Gastrocnemius medialis (tissue), 4 donors: ENCODE results near the gene TTC28. TPM values are rescaled to one million over a fixed set of nuclear protein-coding genes. Genes with fewer than 3 reads are reported as not detected.
"Not testable (repeated sequence)": the region's sequence is repeated elsewhere in the genome, so short reads cannot be mapped to it uniquely, and the experiment has no call there.

Experiments used
- ATAC-seq, 2 donors: fragments of 150-250 bp; one replicate each; pipeline ENCODE4 v1.9.1; 2016
- DNase-seq, 2 donors: peaks; one replicate each; pipeline ENCODE4 v3.0.0-alpha.2; 2019
- H3K27ac ChIP-seq, 4 donors: fragments of 200-600 bp; sonication (generic); 1 replicate in 1 of 4; 2 replicates in 3 of 4; pipeline ENCODE4 v1.5.1; 2016 to 2018; ENCODE audit warnings: mild to moderate bottlenecking in 2 of 4, moderate library complexity in 1 of 4
- H3K27me3 ChIP-seq, 3 donors: fragments of 200-600 bp; sonication (generic) in 2 of 3; 1 replicate in 1 of 3; 2 replicates in 2 of 3; pipeline versions ENCODE4 v1.5.1 to v1.6.0; 2016 to 2019; ENCODE audit warnings: mild to moderate bottlenecking in 1 of 3, moderate library complexity in 1 of 3
- H3K36me3 ChIP-seq, 2 donors: fragments of 200-600 bp; sonication (generic) in 1 of 2; one replicate each; pipeline ENCODE4 v1.5.1; 2017 to 2018
- H3K4me1 ChIP-seq, 2 donors: fragments of 200-600 bp; sonication (generic) in 1 of 2; one replicate each; pipeline ENCODE4 v1.5.1; 2016 to 2017; ENCODE audit warnings: mild to moderate bottlenecking in 2 of 2
- H3K4me3 ChIP-seq, 4 donors: fragments of 200-600 bp; sonication (generic) in 3 of 4; 1 replicate in 1 of 4; 2 replicates in 3 of 4; pipeline ENCODE4 v1.5.1; 2016 to 2019; ENCODE audit warnings: mild to moderate bottlenecking in 2 of 4
- H3K9me3 ChIP-seq, 3 donors: fragments of 200-600 bp; sonication (generic) in 2 of 3; 1 replicate in 1 of 3; 2 replicates in 2 of 3; pipeline ENCODE4 v1.5.1; 2016 to 2019
- CTCF ChIP-seq, 5 experiments: fragments of 450-650 bp in 3 of 5; fragments of 200-600 bp in 2 of 5; sonication (generic) in 2 of 5; IDR thresholded peaks in 4 of 5; conservative IDR thresholded peaks in 1 of 5; 1 replicate in 4 of 5; 2 replicates in 1 of 5; pipeline ENCODE4 v1.5.1; 2016 to 2019; ENCODE audit warnings: antibody characterized with exemption in 5 of 5, mild to moderate bottlenecking in 3 of 5, moderate library complexity in 3 of 5
- POLR2A ChIP-seq, 2 donors: fragments of 450-650 bp; IDR thresholded peaks; one replicate each; pipeline ENCODE4 v1.6.1; 2017; ENCODE audit warnings: antibody characterized with exemption in 2 of 2, mild to moderate bottlenecking in 2 of 2, moderate library complexity in 2 of 2
- in situ Hi-C, 4 donors: fragments of 200-750 bp; cut with MboI; loops; one replicate each; pipeline versions ENCODE4 v1.15.0 to v1.8.0; 2017; ENCODE audit warnings: low sequenced_read_pairs in 4 of 4
- intact Hi-C: fragments of 100-400 bp; cut with DNase I; formaldehyde crosslinking; loops from one replicate; pipeline ENCODE4 v1.15.1; 2023; ENCODE audit warnings: low total_unique reads
- total RNA-seq, 4 donors: library from RNA; depleted of rRNA; stranded (reverse); fragments of >200 nt; gene quantifications; one replicate each; pipeline versions ENCODE4 v1.1.0 to v1.2.3, GENCODE V29; 2016

The TTC28 gene
- total RNA-seq, 4 donors from 2014 or later: 6.3 to 18.1 (median 8.4) TPM

GRCh38 chr22:28093711-28094110, 585.9 kb downstream of the TTC28 start:
- H3K36me3 ChIP-seq: peaks cover 0 to 12% of the 10 kb centered on the region in 2 donors
- H3K4me1 ChIP-seq: no peaks in the 10 kb centered on the region
- no peak for ATAC-seq
- no peaks in the 10 kb centered on the region for H3K27me3 ChIP-seq
- TF ChIP-seq CTCF (IDR thresholded peaks at IDR 0.05 in 4 of 5, conservative IDR thresholded peaks at IDR 0.05 in 1 of 5) (no peak), POLR2A (IDR thresholded peaks at IDR 0.05) (no peak)
- no peaks in the 10 kb centered on the region for H3K9me3 ChIP-seq
- intact Hi-C loops (no loop called here), in situ Hi-C loops (no loop called here)
- DNase-seq: no peak
- H3K27ac ChIP-seq: no peak overlapping the region
- H3K4me3 ChIP-seq: no peak overlapping the region

- Histone ChIP-seq H3K4me3 (no peak overlapping the region), H3K4me1 (no peaks in the 10 kb centered on the region), H3K27me3 (no peaks in the 10 kb centered on the region), H3K27ac (no peak overlapping the region), H3K36me3 (no peaks in the 10 kb centered on the region), H3K9me3 (no peaks in the 10 kb centered on the region)
- ATAC-seq (no peak), DNase-seq (no peak)
- intact Hi-C loops: no loop called here
- TF ChIP-seq CTCF (IDR thresholded peaks at IDR 0.05 in 4 of 5, conservative IDR thresholded peaks at IDR 0.05 in 1 of 5) (no peak), POLR2A (IDR thresholded peaks at IDR 0.05) (no peak)
- in situ Hi-C loops: no loop called here
Measured at GRCh38 chr22:28091486-28091885, 588.2 kb downstream of the TTC28 start.

DNA sequence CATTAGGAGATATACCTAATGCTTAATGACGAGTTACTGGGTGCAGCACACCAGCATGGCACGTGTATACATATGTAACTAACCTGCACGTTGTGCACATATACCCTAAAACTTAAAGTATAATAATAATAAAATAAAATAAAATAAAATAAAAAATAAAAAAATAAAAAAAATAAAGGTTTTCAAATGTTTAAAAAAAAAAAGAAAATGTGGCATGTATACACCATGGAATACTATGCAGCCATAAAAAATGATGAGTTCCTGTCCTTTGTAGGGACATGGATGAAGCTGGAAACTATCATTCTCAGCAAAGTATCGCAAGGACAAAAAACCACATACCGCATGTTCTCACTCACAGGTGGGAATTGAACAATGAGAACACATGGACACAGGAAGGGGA, 590.1 kb downstream of the TTC28 start:
- H3K36me3 ChIP-seq, H3K9me3 ChIP-seq, H3K4me1 ChIP-seq, H3K4me3 ChIP-seq, DNase-seq, H3K27ac ChIP-seq, ATAC-seq, H3K27me3 ChIP-seq, intact Hi-C loops, in situ Hi-C loops: not testable (repeated sequence)

- in situ Hi-C loops: no loop called here
- H3K27ac ChIP-seq: no peak overlapping the region
- intact Hi-C loops: no loop called here
- H3K9me3 ChIP-seq: no peaks in the 10 kb centered on the region
- TF ChIP-seq POLR2A (IDR thresholded peaks at IDR 0.05): no peak
- no peak for TF ChIP-seq CTCF (IDR thresholded peaks at IDR 0.05 in 4 of 5, conservative IDR thresholded peaks at IDR 0.05 in 1 of 5)
- DNase-seq (no peak), ATAC-seq (no peak)
- H3K4me1 ChIP-seq: peaks cover 13 to 17% of the 10 kb centered on the region in 2 donors
- no peaks in the 10 kb centered on the region for H3K36me3 ChIP-seq
- H3K27me3 ChIP-seq: no peaks in the 10 kb centered on the region
- H3K4me3 ChIP-seq: no peak overlapping the region
Measured at GRCh38 chr22:28077166-28077565, 602.5 kb downstream of the TTC28 start.

DNA sequence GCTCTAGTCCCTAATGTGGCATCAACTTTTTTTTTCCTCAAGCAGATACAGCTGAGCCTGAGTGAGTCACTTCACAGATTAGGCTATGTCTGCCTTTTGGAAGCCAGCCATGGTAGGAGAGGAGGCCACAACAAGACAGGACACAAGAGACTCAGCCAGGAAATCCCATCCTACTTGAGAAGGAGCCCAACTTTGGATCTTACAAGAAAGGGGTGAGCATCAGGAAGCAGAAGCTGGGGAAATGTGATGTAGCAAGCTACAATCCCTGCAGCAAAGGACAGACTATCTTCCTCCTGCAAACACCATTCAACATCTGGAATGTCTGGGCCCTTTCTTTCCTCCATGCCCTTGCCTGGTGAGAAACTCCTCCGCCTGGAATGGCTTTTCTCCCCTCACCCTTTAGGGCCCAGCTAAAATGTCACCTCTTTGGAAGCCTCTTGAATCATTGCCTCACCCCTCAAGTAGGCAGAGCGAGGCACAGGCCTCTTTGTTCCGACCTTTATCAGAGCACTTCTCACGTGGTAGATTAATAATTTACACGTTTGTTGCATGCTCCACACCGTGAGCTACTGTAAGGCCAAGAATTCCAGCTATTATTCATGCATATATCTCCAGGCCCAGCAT, 604.2 kb downstream of the TTC28 start:
- Histone ChIP-seq H3K9me3 (no peaks in the 10 kb centered on the region), H3K36me3 (no peaks in the 10 kb centered on the region), H3K4me1 (peaks cover 13 to 17% of the 10 kb centered on the region in 2 donors), H3K27me3 (no peaks in the 10 kb centered on the region), H3K27ac (peak overlapping the region in 1 of 4 donors; percentile 21), H3K4me3 (no peak overlapping the region)
- TF ChIP-seq CTCF (IDR thresholded peaks at IDR 0.05 in 4 of 5, conservative IDR thresholded peaks at IDR 0.05 in 1 of 5): no peak
- intact Hi-C loops: no loop called here
- in situ Hi-C loops: no loop called here
- peak; percentile 56 to 80 for DNase-seq
- ATAC-seq: peak; percentile 99
